ENCODE data around the gene TRIM17. TPM values are rescaled to one million over a fixed set of nuclear protein-coding genes. Genes with fewer than 3 reads are reported as not detected.

Gene TRIM17
- total RNA-seq, 1 donor from 2014 or later, result 1.2 TPM

GRCh38 chr1:228373004-228373680 is 43.5 kb downstream of the TRIM17 start:
- TF ChIP-seq CTCF (IDR thresholded peaks at IDR 0.05), result no peak
- no peak for TF ChIP-seq POLR2AphosphoS5 (IDR thresholded peaks at IDR 0.05; ENCODE audit: insufficient read depth in 1 of 2, low read depth in 1 of 2)
- TF ChIP-seq POLR2A (IDR thresholded peaks at IDR 0.05), result no peak
- no peaks in the 10 kb centered on the region for H3K27me3 ChIP-seq
- no peaks in the 10 kb centered on the region for H3K9me3 ChIP-seq
- no peak overlapping the region for H3K4me3 ChIP-seq
- no peaks in the 10 kb centered on the region for H3K36me3 ChIP-seq
- peaks cover 23% of the 10 kb centered on the region for H3K4me1 ChIP-seq
- peak overlapping the region; percentile 92 for H3K27ac ChIP-seq
- no peak for DNase-seq (ENCODE audit: extremely low spot score in 2 of 2)
- intact Hi-C loops (cut with DNase I), result loop anchor here (10.0 kb wide), 1 partner anchor 112 kb away; the partner anchor contains the start of gene RNF187

GRCh38 chr1:228372183-228373003 is 44.3 kb downstream of the TRIM17 start:
- no peak for TF ChIP-seq POLR2A (IDR thresholded peaks at IDR 0.05)
- TF ChIP-seq POLR2AphosphoS5 (IDR thresholded peaks at IDR 0.05; ENCODE audit: insufficient read depth in 1 of 2, low read depth in 1 of 2), result no peak
- no peak for TF ChIP-seq CTCF (IDR thresholded peaks at IDR 0.05)
- intact Hi-C loops (cut with DNase I), result loop anchor here (10.0 kb wide), 1 partner anchor 112 kb away; the partner anchor contains the start of gene RNF187
- no peak for DNase-seq (ENCODE audit: extremely low spot score in 2 of 2)
- Histone ChIP-seq H3K27ac (no peak overlapping the region), H3K4me1 (peaks cover 23% of the 10 kb centered on the region), H3K4me3 (no peak overlapping the region), H3K9me3 (no peaks in the 10 kb centered on the region), H3K36me3 (no peaks in the 10 kb centered on the region), H3K27me3 (no peaks in the 10 kb centered on the region)

- H3K4me3 ChIP-seq, result no peak overlapping the region
- H3K9me3 ChIP-seq, result no peaks in the 10 kb centered on the region
- H3K27ac ChIP-seq, result no peak overlapping the region
- intact Hi-C loops (cut with DNase I), result loop anchor here (10.0 kb wide), 1 partner anchor 113 kb away; the partner anchor contains the start of gene RNF187
- no peaks in the 10 kb centered on the region for H3K27me3 ChIP-seq
- H3K4me1 ChIP-seq, result peaks cover 23% of the 10 kb centered on the region
- DNase-seq (ENCODE audit: extremely low spot score in 2 of 2), result no peak
- no peaks in the 10 kb centered on the region for H3K36me3 ChIP-seq
- no peak for TF ChIP-seq POLR2A (IDR thresholded peaks at IDR 0.05)
- no peak for TF ChIP-seq POLR2AphosphoS5 (IDR thresholded peaks at IDR 0.05; ENCODE audit: insufficient read depth in 1 of 2, low read depth in 1 of 2)
- no peak for TF ChIP-seq CTCF (IDR thresholded peaks at IDR 0.05)
Observed at GRCh38 chr1:228371741-228372182, 44.9 kb downstream of the TRIM17 start.

GRCh38 chr1:228370941-228371740 is 45.5 kb downstream of the TRIM17 start:
- no peak for DNase-seq (ENCODE audit: extremely low spot score in 2 of 2)
- TF ChIP-seq CTCF (IDR thresholded peaks at IDR 0.05), result no peak
- TF ChIP-seq POLR2AphosphoS5 (IDR thresholded peaks at IDR 0.05; ENCODE audit: insufficient read depth in 1 of 2, low read depth in 1 of 2), result no peak
- no peak for TF ChIP-seq POLR2A (IDR thresholded peaks at IDR 0.05)
- no peak overlapping the region for H3K27ac ChIP-seq
- no peaks in the 10 kb centered on the region for H3K27me3 ChIP-seq
- no peaks in the 10 kb centered on the region for H3K36me3 ChIP-seq
- H3K9me3 ChIP-seq, result no peaks in the 10 kb centered on the region
- H3K4me3 ChIP-seq, result no peak overlapping the region
- intact Hi-C loops (cut with DNase I), result loop anchor here (10.0 kb wide), 1 partner anchor 114 kb away; the partner anchor contains the start of gene RNF187
- H3K4me1 ChIP-seq, result peaks cover 23% of the 10 kb centered on the region

All from vagina (tissue), 2 donors.